Measurements from ENCODE around the gene CAGE1. TPM values are rescaled to one million over a fixed set of nuclear protein-coding genes. Genes with fewer than 3 reads are reported as not detected.
"Not testable (repeated sequence)": the region's sequence is repeated elsewhere in the genome, so short reads cannot be mapped to it uniquely, and the experiment has no call there.

CAGE1 gene
- polyA plus RNA-seq, 4 donors: 0.17 to 0.20 (median 0.18) TPM; not detected in 1

DNA sequence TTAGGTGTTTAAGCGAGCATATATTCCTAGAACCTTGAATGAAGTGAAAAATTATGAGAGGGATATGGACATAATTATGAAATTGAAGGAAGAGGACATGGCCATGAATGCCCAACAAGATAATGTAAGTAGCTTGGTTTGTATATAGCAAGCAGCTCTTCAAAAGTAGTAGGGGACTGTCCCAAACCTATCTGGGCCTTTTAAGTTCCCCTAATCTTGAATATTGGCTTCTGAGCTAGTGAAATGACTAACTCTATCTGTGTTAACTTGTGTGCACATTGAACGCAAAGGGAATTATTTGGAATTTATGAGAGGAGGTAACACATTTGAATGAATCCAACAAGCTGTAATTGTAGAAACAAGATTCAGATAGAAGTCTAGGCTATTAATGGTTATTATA lies 21.8 kb upstream of the CAGE1 start:
- DNase-seq (ENCODE audit: low read depth in 4 of 4, low spot score in 3 of 4): no peak

DNA sequence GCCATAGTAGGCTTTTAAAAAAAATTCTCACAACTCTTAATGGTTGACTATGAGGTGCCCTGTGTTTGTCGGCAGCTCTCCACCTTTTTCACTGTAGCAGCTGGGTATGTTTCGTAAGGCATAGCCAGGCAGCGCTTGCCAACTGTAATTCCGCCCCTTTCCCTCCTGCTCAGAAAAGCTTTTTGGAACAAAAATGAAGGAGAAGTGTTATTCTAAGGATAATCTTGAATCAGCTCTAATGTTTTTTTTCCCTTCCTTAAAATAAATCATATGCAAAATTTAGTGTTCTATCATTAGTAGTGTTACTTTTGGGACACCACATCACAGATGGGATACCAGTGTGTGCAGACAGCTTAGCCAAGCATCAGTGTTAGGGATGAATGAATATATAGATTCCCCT lies 21.3 kb upstream of the CAGE1 start:
- no peak for DNase-seq (ENCODE audit: low read depth in 4 of 4, low spot score in 3 of 4)

DNA sequence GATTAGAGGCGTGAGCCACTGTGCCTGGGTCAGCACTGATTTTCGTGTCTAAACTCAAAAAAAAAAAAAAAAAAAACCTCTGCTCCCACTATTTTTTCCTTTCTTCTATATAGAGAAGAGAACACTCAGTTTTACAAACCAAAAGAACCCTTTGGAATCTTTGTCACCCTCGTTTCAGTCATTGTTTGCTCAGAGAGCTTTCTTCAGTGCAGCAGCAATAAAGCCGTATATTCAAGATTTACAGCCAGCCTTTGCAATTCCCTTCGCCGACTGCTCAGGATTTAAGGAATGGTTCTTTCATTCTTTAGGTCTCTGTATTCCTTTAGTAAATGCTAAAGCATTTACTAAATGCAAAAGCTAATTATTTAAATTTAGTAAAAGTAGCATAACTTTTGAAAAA lies 20.2 kb upstream of the CAGE1 start:
- no peak for DNase-seq (ENCODE audit: low read depth in 4 of 4, low spot score in 3 of 4)

DNA sequence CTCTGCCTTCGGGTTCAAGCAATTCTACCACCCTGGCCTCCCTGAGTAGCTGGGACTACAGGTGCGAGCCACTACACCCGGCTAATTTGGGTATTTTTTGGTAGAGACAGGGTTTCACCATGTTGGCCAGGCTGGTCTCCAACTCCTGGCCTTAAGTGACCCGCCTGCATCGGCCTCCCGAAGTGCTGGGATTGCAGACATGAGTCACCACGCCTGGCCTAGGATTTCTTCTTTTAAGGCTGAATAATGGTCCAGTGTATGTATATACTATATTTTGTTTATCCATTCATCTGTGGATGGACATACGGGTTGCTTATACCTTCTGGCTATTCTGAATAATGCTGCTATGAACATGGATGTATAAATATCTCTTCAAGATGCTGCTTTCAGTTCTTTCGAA lies 17.2 kb upstream of the CAGE1 start:
- no peak for DNase-seq (ENCODE audit: low read depth in 4 of 4, low spot score in 3 of 4)

DNA sequence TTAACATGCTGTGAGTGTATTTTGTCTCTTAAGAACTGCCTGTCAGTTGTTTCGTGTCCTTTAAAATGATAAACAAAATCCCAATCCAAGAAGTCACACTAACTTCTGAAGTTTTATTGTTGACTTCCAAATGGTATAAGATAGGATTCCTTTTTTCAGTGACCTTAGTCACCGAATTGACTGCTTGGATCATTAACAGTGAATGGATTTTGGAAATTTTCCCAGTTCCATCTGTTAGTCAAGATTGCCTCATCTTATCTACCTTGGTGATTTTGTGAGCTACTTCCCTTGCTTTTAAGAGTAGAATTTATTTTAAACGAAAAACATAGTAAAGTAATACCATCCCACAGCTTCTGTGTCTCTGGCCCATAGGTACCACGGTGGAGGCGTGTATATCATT lies 15.0 kb upstream of the CAGE1 start:
- no peak for DNase-seq (ENCODE audit: low read depth in 4 of 4, low spot score in 3 of 4)

DNA sequence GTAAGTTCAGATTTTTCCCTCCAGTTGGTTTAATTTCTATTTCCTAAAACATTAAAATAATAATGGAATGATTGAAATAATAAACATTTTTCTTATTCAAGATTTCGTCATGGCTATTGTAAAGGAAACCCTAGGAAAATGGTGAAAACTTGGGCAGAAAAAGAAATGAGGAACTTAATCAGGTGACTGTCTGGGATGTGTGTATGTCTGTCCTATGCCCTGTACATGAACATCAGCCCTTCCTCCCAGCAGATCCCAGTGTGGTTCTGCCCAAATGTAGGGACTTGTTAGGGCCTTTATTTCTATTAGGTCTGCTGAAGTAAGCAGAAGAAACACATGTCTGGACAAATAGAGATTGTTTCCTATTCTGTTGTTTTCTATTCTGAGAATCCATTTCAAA lies 13.2 kb upstream of the CAGE1 start:
- no peak for DNase-seq (ENCODE audit: low read depth in 4 of 4, low spot score in 3 of 4)

DNA sequence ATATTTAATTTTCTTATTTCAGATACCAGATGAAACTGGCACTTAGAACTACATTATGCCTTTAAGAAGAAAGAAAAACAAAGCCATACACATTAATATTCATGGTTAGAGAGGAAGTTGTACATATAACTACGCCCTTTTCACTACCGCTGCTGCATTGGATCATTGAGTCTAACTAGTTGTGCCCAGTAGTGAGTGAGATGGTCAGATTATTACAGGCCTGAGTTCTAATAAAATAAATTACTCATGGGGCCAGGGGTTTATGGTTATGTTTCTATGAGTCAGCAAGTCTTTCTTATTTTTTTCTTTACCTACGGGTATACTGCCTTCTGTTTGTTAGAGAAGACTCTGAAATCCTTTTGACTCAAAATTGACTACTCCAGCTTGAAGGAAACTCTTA lies 11.5 kb upstream of the CAGE1 start:
- no peak for DNase-seq (ENCODE audit: low read depth in 4 of 4, low spot score in 3 of 4)

DNA sequence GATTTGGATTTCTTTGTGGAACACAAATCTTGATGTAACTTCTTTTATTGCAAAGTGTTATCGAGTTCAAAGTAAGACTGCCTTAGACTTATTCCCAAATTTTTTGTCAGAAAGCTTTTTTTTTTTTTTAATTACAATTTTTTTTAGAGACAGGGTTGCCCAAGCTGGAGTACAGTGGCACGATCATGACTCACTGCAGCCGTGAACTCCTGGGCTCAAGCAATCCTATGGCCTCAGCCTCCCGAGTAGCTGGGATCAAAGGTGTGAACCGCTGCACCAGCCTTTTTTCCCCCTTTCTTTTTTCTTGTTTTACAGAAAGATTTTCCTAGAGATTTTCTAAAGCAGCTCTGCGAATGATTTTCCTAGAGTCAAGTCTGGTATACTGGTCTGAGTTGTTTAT lies 2.9 kb upstream of the CAGE1 start:
- no peak for DNase-seq (ENCODE audit: low read depth in 4 of 4, low spot score in 3 of 4)

DNA sequence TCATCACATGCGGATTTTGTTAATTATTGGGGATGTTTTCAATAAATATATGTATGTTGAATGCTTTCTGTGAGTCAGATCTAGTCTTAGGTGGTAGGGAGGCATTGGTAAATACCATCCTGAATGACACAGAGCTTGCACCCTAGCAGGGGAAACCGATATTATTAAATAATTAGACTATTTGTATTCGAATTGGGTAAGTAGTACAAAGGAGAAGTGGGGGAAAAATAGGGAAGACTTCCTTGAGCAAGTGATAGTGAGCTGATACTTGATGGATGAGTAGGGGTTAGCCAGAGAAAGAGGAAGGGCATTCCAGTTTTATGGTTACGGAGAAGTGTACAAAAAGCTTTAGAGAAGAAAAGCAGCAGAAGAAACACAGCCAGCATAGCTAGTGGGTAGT lies 1.6 kb upstream of the CAGE1 start:
- DNase-seq (ENCODE audit: low read depth in 4 of 4, low spot score in 3 of 4): no peak

DNA sequence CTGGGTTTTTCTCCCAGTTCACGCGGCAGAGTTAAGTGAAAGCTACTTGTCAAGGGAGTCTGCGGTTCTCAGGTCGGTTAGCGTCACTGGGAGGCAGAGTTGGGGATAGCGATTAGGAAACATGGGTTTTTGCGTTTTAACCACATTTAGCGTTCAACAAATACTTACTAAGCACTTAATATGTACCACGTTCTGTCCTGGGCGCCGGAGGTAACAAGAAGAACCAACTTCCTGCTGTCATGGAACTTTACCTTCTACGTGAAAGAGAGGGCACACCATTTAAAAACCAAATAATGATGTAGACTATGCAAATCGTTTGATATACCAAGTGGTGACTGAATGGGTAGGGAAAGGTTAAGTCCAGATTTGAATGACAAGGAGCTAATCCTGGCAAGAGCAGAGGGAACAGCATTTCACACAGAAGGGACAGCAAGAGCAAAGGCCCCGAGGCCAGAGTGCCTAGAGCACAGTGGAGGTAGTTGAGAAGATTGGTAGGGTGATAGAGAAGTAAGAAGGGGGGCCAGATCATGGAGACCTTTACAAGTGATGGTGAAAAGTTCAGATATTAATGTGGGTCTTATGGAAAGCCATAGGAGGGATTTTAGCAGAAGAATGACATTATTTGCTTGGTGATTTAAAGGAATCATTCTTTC lies 810 bp upstream of the CAGE1 start:
- DNase-seq (ENCODE audit: low read depth in 4 of 4, low spot score in 3 of 4): no peak

DNA sequence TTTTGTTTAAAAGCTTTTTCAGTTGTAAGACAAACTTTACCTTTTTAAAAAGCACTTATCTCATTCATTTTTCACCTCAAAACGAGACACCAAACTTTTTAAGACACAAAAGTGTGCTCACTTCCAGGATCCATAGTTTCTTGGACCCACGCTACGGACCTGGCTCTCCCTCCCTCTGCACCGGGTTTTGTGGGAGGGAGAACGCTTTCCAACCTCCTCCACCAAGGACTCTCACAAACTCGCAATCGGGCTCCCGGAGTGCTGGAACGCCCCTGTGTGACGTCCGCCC lies 436 bp downstream of the CAGE1 start:
- no peak for DNase-seq (ENCODE audit: low read depth in 4 of 4, low spot score in 3 of 4)

DNA sequence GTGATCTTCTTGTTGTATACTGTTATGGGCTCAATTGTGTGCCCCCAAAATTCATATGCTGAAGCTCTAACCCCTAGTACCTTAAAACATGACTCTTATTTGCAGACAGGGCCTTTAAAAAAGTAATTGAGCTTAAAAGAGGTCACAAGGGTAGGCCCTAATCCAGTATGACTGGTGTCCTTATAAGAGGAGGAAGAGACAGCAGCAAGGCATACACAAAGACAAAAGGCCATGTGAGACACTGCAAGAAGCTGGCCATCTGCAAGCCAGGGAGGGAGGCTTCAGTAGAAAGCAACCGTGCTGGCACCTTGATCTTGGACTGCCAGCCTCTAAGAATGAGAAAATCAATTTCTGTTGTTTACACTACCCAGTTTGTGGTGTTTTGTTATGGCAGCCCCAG lies 8.4 kb downstream of the CAGE1 start:
- no peak for DNase-seq (ENCODE audit: low read depth in 4 of 4, low spot score in 3 of 4)

DNA sequence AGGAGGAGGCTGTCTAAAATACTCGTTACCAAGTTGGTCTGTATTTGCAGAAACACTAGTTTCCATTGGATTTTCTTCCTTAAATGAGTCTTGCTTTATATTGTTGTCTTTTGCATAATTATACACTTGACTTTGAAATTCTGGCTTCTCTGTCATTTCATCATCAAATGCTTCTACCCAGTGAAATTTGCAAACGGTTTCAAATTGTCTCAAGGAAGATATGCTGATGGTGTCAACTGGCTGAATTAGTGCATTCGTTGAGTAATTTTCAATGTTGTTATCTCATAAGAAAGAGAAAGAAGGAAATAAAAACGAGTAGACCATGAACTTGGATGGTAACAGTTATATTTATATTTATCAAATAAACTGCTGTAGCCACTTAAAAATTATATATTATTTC lies 10.8 kb downstream of the CAGE1 start:
- no peak for DNase-seq (ENCODE audit: low read depth in 4 of 4, low spot score in 3 of 4)

DNA sequence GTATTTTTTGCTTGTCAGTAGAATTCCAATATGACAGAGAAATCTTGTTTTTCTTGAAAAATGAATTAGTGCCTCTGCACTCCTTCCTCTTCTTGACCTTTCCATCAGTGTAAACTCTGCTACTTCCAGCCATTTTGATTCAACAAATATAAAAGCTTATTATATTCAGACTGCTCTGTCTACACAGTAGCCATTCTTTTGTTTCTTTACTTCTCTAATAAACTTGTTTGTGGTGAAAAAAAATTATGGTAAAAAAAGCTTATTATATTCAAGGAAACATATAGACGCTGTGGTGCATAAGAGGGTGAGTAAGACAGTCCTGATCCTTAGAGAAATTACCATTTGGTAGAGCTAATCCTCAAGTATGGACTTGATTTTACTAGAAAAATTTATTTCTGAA lies 11.6 kb downstream of the CAGE1 start:
- DNase-seq (ENCODE audit: low read depth in 4 of 4, low spot score in 3 of 4): no peak

DNA sequence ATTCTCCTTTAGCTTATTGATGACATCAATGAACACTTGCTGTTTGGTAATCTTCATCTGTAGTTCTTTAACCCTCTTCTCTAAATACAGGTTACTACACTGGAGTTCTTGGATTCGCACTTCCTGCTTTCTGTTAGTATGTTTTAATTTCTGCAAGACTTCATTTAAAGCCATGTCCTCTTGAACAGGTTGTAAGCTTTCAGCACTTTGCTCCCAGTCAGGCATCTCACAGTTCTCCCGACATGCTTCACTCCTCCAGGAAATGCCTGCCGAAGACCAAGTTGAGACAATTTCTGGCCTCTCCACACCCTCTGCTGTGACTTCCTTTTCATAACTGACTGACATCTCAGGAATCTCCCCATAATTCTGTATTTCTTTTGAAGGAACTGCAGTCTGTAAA lies 15.8 kb downstream of the CAGE1 start:
- no peak for DNase-seq (ENCODE audit: low read depth in 4 of 4, low spot score in 3 of 4)

DNA sequence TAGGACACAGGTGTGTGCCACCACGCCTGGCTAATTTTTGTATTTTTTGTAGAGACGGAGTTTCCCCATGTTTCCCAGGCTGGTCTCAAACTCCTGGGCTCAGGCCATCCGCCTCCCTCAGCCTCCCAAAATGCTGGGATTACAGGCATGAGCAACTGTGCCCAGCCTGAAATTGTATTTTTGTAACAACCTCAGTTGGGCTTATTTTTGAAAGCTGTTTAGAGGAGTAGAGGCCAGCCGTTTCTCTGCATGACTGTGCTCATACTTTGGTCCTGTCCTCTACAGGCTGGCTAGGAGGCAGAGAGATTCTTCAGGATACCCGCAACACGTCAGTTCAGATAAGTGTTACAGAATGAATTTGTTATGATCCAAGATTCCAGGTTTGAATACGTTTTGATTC lies 22.1 kb downstream of the CAGE1 start:
- no peak for DNase-seq (ENCODE audit: low read depth in 4 of 4, low spot score in 3 of 4)

DNA sequence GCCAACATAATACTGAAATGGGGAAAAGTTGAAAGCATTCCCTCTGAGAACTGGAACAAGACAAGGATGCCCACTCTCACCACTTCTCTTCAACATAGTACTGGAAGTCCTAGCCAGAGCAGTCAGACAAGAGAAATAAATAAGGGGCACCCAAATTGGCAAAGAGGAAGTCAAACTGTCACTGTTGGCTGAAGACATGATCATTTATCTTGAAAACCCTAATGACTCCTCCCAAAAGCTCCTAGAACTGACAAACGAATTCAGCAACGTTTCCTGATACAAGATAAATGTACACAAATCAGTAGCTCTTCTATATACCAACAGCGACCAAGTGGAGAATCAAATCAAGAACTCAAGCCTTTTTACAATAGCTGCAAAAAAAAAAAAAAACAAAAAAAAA lies 37.6 kb downstream of the CAGE1 start:
- not testable (repeated sequence) for DNase-seq (ENCODE audit: low read depth in 4 of 4, low spot score in 3 of 4)

DNA sequence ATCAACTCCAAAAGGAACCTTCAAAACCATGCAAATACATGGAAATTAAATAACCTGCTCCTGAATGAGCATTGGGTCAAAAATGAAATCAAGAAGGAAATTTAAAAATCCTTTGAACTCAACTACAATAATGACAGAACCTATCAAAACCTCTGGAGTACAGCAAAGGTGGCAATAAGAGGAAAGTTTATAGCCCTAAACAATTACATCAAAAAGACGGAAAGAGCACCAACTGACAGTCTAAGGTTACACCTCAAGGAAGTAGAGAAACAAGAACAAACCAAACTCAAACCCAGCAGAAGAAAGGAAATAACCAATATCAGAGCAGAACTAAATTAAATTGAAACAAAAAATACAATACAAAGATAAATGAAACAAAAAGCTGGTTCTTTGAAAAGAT lies 39.0 kb downstream of the CAGE1 start:
- DNase-seq (ENCODE audit: low read depth in 4 of 4, low spot score in 3 of 4): not testable (repeated sequence)

DNA sequence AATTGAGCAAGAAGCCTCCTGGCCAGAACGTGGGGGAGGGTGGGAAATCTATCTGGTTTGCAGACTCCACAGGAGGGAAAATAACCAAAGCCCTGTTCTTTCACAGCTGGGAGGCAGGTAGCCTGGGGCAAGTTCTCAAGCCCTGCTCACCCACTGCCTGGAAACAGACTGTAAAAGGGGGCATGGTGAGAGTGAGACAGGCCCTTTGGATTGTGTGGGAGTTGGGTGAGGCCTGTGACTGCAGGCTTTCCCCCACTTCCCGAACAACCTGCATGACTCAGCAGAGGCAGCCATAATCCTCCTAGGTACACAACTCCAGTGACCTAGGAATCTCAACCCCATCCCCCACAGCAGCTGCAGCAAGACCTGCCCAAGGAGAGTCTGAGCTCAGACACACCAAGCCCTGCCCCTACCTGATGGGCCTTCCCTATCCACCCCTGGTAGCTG lies 42.0 kb downstream of the CAGE1 start:
- not testable (repeated sequence) for DNase-seq (ENCODE audit: low read depth in 4 of 4, low spot score in 3 of 4)

DNA sequence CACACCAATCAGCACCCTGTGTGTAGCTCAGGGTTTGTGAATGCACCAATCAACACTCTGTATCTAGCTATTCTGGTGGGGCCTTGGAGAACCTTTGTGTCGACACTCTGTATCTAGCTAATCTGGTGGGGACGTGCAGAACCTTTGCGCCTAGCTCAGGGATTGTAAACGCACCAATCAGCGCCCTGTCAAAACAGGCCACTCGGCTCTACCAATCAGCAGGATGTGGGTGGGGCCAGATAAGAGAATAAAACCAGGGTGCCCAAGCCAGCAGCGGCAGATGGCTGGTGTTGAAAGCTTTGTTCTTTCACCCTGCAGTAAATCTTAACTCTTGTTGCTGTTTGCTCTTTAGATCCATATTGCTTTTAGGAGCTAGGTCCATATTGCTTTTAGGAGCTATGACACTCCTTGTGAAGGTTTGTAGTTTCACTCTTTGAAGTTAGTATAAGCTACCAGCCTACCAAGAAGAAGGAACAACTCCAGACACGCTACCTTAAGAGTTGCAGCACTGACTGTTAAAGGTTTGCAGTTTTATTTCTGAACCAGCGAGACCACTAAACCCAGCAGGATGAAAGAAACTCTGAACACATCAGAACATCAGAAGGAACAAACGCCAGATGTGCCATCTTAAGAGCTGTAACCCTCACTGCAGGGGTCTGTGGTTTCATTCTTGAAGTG lies 44.6 kb downstream of the CAGE1 start:
- DNase-seq (ENCODE audit: low read depth in 4 of 4, low spot score in 3 of 4): not testable (repeated sequence)

DNA sequence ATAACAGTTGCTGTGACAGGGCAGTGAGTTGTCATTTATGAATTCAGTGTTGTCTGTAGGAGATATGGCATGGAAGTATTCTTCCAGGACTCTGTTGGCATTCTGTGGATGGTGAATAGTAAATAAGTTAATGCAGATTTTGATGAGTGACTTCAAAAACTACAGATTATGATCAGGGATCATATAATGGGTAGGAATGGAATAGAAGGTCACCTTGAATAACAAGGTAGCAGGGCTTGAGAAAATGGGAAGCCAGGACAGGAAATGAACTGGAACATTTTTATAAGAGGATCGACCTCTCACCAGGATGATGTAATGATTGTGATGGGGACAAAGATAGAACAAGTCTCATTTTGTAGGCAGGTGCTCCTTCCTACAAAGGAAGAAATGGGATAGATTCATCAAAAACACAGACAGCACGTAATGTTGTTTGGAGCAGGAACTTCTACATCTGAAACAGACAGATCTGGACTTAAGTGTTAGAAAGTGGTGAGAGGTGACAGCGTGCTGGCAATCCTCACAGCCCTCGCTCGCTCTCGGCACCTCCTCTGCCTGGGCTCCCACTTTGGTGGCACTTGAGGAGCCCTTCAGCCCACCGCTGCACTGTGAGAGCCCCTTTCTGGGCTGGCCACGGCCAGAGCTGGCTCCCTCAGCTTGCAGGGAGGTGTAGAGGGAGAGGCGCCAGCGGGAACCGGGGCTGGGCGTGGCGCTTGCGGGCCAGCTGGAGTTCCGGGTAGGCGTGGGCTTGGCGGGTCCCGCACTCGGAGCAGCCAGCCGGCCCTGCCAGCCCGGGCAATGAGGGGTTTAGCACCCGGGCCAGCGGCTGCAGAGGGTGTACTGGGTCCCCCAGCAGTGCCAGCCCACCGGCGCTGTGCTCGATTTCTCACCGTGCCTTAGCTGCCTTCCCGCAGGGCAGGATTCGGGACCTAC lies 45.7 kb downstream of the CAGE1 start:
- no peak for DNase-seq (ENCODE audit: low read depth in 4 of 4, low spot score in 3 of 4)
